Measurements from ENCODE around the gene KCNH3.
"Not testable (repeated sequence)": the region's sequence is repeated elsewhere in the genome, so short reads cannot be mapped to it uniquely, and the experiment has no call there.

The KCNH3 gene

DNA sequence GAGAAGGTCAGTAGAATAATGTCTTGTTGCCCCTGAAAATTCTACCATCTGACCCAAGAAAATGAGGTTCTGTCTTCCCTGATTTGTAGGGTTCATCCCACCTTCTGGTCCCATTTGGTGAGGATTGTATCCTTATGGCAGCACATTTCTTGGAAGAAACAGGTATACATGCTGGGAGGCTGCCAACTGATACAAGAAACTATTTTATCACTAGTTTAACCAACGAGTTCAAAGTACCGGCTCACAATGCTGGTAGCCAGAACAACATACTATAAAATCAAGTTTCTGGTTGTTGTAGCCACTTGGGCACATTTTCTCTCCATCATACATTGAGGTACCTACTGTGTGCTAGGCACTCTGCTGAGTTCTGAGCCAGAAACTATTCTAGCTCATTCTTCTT lies 7.1 kb upstream of the KCNH3 start:
- no peak for DNase-seq

DNA sequence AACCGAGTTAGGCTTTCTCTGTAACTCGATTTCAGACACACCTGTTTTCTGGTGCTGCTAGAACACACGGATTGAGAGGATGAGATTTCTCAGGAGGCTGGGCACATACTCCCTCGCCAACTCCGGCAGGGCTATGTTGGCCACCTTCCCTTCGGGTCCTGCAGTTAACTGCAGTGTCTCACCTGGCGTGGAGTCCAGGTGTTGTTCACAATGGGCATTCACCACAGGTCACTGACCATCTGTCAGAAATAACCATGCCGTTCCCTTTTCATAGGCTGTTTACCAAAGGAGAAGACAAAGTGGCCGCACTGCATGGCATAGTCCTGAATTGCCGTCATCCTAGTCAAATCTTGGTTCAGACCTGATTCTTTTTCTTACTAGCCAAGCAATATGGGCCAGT lies 5.5 kb upstream of the KCNH3 start:
- no peak for DNase-seq

DNA sequence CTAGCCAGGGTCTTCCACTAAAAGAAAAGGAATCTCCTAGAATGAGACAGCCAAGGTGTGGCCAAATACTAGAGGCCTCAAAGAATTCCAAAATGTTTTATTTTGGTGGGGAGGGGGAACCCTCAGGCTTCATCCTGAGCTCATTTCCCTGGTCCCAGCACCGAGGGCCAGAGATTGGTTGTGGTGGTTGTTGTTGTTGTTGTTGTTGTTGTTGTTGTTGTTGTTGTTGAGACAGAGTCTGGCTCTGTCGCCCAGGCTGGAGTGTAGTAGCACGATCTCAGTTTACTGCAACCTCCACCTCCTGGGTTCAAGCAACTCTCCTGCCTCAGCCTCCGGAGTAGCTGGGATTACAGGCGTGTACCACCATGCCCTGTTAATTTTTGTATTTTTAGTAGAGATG lies 4.7 kb upstream of the KCNH3 start:
- DNase-seq: not testable (repeated sequence)

DNA sequence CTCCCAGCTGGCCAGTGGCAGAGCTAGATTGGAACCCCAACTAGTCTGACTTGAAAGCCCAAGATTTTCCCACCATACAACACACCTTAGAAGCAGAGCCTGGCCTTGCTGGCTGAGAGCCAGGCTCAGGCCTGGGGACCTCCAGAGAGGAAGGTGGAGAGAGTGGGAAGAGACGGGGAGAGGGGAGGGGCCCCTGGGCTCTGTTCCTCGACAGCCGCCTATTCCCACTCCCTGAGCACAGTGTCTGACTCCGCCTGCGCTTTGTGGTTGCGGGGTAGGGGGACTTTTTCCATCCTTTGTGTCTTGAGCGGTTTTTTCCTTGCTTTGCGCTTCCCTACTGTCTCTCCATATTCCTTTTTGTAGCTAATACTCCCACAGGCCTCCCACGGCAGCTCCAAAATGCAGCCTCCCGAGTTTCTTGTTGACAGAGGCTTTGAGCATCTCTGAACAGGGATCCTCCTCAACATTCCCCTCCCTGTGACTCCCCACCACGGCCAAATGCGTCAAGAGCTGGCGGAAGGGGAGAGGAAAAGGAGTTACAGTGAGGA lies 4.0 kb upstream of the KCNH3 start:
- DNase-seq: no peak

DNA sequence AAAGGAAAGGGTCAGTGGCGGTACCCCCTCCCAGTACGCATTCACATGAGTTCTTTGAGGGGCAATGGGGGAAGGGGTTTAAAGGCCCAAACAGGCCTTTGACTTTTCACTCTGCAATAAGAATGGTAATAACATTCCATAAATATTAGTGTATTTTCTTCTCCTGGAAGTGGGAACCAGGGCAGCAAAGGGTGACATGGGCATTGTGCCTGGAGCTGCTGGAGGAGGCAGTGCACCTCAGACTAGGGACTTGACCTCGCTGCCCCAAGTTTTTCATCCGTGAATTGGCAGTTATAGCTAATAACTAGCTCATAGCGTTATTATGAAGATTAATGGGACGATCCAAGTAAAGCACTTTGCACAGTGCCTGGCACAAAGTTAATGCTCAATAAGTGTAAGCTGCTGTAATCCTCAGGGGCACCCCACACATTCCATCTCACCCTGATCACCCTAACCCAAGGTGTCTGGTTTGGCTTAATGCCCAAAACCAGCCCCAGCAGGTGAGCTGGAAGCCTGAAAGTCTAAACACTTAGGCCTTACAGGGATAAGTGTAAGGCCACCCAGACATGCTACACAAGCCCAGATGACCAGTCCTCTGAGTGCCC lies 2.8 kb upstream of the KCNH3 start:
- DNase-seq: no peak

DNA sequence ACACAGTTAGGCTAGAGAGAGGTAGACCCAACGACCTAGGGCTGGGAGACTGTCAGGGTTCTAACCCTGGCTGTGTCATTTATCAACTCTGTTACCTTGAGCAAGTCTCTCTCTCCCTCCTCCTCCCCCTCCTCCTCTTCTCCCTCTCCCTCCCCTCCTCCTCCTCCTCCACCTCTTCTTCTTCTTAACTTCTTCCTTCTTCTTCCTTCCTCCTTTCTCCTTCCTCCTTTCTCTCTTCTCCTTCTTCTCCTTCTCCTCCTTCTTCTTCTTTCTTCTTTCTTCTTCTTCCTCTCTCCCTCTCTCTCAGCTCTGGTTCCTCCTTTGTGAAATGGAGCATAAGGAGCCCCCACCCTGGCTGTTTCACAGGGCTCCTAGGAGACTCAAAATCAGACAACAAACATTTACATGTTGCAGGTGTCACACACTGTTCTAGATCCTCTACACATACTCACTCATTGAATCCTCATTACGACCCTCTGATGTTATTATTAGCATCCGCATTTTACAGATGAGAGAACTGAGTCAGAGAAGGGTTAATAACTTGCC lies 2.2 kb upstream of the KCNH3 start:
- no peak for DNase-seq

DNA sequence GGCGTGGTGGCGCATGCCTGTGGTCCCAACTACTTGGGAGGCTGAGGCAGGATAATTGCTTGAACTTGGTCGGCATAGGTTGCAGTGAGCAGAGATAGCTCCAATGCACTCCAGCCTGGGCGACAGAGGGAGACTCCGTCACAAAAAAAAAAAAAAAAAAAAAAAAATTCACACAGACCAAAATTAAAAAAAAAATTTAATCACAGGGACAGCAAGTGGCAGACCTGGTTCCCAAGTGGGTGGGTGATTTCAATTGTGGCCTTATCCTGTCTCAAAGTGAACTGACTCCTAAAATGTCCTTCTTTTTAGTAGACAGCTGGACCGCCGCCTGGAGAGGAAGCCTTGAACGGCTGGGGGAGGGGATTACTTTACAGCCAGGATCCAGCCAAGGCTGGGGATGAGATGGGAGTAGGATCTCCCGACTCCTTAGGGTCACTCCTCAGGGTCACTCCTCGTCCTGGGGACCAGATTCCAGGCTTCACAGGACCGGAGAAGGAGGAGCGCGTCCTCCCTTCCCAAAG lies 1.5 kb upstream of the KCNH3 start:
- no peak for DNase-seq

DNA sequence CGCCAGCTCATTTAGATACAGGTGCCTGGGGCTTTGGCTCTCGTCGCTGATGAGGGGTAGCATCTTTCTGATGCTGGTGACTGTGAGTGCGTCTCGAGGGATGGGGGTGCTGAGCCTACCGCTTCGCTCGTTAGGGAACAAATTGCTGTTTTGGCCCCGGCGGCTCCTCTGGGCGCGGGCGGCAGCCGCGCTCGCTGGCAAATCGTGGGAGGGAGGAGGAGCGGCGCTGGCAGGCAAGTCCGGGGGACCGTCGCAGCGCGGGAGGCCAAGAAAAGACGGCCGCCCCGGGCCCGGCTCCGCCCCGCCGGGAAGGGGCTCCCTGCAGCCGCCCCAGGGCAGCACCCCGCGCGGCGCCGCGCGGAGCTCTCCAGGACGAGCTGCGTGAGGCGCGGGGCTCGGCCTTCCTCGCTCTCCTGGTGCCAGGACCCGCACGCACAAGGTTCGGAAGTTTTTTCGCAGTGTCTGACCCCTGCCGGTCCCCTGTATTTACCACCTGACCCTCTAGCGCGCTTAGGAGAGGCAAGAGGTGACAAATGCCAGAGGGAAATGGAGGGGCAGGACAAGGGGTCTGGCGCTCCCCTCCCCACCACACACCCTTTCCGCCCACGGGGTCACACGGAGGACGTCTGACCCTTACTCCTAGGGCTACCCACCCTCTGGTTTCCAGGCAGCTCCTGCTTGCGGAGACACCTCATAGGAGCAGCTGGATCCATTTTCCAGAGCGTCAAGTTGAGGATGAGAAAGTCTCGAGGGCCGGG lies 899 bp upstream of the KCNH3 start:
- DNase-seq: peak; percentile 42

DNA sequence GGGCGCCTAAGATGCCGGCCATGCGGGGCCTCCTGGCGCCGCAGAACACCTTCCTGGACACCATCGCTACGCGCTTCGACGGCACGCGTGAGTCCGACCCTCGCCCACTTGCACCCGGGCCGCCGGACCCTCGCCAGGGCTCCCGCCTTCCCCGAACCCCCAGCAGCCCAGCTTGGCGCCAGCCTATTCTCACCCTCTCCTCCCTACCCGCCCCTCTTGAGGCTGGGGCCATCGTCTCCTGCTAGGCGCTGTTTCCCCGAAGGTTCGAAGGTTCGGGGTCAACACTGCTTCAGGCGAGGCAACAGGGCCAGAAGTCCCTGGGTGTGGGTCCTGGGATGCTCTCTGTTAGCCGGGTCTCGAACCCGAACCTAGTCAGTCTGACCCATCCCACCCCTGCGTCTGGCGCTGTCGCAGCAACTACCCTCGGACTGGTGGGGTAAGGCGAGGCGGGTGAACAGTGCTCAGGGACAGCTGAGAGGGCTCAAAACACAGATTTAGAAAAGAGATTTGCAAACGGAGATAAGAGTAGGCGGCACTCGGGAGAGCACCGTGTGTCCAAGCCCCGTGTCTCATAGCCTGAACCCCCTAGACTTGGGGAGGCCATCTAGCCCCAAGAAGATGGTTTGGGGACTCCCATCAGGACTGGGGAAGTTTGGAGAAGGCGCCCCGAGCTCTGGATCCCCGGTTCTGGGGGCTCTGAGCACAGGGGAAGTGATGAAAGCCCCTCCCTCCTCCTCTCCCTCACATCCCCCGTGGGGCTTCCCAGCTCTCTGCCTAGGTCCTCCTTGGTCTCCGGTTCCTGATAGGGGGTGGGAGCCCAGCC lies 787 bp downstream of the KCNH3 start:
- DNase-seq: peak; percentile 6

DNA sequence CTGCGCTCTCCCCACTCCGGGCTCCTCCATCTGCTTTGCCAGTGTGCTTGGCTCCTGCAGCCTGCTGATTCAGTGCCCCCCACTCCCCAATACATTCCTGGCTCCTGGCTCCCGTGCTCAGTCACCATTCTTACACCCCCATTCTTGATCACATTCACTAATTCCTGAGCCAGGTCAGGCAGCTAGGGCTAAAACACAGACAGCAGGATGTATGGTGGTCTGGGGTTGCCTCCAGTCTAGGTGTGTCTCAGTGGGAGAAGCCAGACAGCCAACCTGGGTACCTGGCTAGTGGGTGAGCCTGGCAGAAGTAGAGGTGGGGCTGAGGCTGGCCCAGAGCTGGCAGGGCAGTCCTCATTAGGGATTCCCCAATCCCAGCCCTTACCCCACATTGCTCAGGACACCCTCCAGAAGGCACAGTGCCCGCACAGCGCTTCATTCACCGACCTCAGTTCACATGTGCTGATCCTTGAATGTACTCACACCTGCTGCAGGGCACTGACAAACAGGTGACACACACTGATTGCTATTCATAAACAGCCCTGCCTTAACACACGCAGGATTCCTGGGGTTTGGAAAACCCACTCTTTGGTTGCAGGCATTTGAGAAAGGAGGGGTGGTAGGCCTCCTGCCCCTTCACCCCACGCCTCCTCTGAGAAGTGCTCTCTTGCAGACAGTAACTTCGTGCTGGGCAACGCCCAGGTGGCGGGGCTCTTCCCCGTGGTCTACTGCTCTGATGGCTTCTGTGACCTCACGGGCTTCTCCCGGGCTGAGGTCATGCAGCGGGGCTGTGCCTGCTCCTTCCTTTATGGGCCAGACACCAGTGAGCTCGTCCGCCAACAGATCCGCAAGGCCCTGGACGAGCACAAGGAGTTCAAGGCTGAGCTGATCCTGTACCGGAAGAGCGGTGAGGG lies 1.7 kb downstream of the KCNH3 start:
- no peak for DNase-seq

DNA sequence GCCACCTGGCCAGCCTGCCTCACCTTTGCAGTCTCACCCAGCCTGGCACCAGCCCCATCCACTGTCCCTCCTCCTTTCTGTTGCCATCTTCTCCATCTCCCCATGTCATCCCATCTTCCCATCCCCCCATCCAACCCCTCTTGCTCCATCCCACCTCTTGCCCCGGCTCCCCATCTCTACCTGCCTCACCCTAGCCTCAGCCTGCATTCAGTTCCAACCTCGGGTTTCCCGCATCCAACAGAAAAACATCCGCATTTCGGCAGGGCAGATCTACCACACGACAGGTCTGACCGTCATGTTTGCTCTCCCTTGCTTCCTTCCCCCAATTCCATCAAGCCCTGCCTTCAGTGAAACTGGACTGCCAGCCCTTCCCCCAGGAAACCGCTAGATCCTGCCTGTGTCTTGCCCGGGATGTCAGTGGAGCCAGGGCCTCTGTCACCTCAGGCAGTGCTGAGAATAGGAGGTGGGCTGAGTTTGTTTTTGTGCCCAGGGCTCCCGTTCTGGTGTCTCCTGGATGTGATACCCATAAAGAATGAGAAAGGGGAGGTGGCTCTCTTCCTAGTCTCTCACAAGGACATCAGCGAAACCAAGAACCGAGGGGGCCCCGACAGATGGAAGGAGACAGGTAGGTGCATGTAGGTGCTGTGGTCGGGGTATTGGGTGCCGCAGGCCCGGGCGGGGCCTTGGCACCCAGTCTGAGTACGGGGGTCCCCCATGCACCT lies 2.5 kb downstream of the KCNH3 start:
- DNase-seq: no peak

DNA sequence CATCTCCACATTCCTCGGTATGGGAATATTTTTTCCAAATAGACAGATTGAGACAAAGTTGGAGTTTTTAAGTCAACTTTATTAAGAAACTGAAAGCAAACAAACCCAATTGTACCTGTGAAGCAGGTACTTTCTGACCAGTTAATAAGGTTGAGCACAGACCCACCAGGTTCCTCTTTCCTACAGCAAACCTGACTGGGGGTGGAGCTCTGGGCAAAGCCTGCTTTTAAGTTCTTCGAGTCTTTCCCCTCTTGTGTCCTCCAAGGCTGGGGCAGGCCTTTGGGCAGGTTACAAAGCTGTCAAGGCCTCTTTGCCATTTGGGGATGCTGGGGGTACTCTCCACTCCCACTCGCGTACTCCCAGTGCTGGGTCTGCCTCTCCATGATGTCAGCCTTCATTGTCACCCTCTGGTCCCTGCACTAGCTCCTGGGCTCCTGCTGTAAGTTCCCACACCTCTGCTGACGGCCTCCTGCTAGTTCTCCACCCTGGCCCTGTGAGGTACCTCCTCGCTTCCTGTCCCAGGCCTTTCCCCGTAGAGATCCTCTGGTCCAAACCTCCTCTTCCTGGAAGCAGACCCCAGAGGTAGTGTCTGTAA lies 3.2 kb downstream of the KCNH3 start:
- no peak for DNase-seq

DNA sequence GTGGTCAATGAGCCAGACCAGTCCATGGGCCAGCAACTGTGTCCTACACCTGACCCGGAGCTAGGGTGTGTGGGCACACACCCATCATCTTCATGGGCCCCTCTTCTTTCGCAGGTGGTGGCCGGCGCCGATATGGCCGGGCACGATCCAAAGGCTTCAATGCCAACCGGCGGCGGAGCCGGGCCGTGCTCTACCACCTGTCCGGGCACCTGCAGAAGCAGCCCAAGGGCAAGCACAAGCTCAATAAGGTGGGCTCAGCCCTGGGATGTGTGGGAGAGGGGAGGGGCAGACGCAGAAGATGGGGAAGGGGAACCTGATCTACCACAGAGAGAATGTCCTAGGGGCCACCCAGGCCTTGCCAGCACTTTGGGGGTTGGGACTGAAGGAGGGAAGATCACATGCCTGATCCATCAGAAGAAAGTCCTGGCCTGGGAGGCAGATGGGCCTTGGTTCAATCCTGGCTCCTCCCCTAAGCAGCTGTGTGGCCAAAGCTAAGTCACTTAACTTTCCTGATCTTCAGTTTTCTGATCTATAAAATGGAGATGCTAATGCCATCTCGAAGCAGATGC lies 3.8 kb downstream of the KCNH3 start:
- no peak for DNase-seq

DNA sequence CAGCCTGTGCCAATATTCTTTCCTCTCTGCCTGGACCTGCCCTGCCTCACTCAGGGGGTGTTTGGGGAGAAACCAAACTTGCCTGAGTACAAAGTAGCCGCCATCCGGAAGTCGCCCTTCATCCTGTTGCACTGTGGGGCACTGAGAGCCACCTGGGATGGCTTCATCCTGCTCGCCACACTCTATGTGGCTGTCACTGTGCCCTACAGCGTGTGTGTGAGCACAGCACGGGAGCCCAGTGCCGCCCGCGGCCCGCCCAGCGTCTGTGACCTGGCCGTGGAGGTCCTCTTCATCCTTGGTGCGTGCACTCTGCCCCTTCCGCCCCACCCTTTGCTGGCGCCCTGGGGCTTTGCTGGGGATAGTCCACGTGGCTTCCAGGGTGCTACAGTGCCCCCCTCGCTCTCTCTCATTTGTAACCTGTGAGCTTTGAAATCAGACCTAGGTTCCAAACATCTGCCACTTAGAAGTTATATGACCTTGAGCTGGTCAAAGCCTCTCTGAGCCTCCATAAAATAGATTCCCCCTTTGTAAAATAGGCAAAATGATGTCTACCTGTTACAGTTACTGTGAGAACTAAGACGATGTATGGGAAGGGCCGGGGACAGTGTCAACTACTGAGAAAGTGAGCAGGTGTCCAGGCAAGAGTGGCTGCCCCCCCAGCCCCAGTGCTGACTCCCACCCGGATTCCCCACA lies 4.5 kb downstream of the KCNH3 start:
- DNase-seq: no peak

DNA sequence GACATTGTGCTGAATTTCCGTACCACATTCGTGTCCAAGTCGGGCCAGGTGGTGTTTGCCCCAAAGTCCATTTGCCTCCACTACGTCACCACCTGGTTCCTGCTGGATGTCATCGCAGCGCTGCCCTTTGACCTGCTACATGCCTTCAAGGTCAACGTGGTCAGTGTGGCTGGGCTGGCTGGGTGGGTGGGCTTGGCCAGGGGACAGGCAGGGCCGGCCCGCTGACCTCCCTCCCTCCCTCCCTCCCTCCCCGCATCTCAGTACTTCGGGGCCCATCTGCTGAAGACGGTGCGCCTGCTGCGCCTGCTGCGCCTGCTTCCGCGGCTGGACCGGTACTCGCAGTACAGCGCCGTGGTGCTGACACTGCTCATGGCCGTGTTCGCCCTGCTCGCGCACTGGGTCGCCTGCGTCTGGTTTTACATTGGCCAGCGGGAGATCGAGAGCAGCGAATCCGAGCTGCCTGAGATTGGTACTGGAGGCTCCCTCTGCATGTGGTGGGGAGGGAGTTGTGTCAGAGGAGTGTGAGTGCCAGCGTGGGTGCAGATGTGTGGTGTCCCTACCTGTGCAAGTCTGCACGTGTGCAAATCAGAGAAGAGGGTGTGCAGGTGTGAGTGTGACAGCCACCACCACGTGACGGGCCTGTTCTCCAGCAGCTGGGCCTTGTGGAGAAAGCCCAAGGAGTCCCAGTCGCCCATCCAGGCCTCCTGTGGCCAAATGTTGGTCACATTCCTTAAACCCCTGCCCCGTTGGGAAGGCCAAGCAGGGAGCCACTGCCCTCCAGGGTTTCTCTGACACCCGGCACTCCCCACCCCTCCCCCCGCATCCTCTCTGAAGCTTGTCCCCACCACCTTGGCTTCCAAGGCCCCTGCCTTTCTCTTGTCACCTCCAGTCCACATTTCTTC lies 5.3 kb downstream of the KCNH3 start:
- DNase-seq: no peak

DNA sequence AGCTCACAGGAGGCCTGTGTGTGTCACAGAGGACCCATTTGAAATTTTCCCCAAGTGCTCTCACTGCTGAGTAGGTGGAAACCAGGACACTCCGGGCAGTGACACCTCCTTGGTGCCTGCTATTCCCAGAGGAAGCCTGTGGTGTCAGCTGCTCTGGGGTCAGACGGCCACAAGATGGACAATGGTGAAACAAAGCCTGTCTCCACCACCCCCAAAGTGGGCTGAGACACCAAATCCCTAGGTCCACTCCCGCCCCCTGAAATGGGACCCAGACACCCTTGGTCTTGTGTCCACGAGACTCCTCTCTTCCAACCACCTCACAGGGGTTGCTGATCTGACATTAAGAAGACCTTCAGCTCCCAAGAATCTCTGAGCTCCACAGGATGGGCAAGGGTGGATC lies 7.0 kb downstream of the KCNH3 start:
- DNase-seq: no peak

DNA sequence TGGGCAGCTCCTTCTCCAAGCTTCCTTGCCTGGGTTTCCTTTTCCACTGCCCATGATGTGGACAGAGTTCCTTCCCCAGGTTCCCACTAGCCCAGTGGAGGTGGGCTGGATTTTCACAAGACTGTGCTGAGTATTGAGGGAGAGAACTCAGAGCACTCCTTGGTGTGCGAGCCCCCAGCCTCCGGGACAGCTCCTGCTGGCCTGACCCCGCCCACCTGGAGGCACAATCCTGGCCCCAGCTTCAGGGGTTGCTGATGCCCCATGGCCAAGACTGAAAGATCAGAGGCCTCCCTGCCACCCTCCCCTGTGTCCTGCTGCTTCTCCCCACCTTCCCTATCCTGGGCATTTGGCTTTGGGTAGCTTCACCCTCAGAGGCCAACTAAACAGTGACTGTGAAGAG lies 7.7 kb downstream of the KCNH3 start:
- DNase-seq: no peak

DNA sequence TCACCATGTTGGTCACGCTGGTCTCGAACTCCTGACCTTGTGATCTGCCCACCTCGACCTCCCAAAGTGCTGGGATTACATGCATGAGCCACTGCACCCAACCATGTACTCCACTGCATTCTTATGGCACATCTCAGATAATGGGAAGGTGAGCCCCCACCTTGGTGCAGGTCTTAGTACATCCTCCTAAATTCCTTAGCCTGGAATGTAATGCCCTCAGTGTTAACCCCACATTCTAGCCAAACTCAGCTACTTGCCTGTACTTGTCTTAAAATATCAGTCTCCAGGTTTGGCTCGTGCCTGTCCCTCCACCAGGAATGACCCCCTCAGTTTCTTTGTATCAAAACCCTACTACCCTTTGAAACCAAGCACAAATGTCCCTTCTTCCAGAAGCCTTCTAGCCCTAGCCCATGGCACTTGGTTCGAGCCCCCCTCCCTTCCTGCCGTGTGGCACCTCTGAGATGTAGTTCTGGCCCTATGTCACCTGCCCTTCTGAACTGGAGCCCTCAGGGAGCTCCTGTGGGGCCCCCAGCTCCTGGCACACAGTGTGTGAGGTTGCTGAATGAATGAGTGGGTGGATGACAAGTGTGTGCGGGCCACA lies 8.4 kb downstream of the KCNH3 start:
- DNase-seq: no peak

DNA sequence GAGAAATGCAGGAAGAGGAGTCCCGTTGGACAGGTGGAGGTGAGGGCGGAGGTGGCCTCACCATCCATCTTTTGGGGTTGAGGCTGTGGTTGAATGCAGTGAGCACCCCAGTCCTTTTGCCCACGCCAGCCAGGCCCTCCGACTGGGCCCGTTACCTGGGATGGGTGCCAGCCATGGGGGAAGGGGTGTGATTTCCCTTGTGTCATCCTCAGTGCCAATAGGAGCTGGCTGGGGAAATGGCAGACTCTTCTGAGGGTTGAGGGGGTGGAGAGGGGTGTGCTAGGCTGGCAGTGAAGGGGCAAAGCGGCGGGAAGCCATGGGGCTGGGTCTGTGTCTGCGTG lies 9.6 kb downstream of the KCNH3 start:
- no peak for DNase-seq
